ENCODE data around the gene MRPL2. TPM values are rescaled to one million over a fixed set of nuclear protein-coding genes. Genes with fewer than 3 reads are reported as not detected.

Gene MRPL2
- polyA plus RNA-seq, 1 donor (not counting 4 experiments of a cell fraction or from before 2014, with no cell fraction given) = 27.4 TPM

DNA sequence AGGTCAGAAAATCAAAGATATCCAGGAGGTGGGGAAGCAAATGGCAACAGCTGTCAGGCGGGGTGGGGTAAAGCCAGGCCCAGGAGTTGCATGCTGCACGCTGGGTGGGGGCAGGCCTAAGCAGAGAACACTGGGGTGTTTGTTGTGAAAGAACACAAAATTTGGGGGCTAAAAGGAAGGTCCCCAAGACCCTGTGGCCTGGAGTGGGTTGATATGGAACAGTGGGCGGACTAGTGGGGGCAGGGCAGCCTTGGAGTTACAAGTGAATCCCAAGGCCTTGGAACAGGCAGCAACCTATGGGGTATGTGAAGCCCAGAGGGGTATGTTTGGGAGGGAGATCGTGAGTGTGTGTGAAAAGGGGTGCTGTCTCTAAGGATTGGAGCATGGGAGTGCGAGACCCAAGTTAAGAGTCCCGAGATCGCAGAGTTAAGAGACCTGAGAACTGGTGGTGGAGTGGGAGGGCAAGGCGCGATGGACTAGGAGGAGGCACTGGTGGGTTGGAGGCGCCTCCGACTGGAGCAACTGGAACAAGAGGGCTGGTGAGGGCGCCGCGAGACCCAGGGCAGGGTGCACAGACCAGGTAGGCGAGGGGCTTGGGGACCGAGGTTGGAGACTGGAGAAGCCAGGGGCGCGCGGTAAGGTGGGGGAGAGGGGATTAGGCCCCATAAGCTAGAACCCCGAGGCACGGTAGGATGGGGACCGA, 6.2 kb downstream of the MRPL2 start:
- Histone ChIP-seq H3K79me2 (ENCODE audit: control insufficient read depth, insufficient read depth, low read length) (peaks cover 14% of the 10 kb centered on the region), H3K4me1 (ENCODE audit: control insufficient read depth, extremely low read depth, insufficient read depth, low read length) (peaks cover 17% of the 10 kb centered on the region), H3K27me3 (ENCODE audit: control insufficient read depth, extremely low read depth, insufficient read depth, low read length) (no peaks in the 10 kb centered on the region), H3K4me2 (ENCODE audit: control insufficient read depth, extremely low read depth, insufficient read depth, low read depth, low read length) (peak overlapping the region; percentile 95), H3K9me3 (ENCODE audit: control insufficient read depth, low read depth, low read length) (no peaks in the 10 kb centered on the region), H3K4me3 (ENCODE audit: control insufficient read depth in 2 of 3, extremely low read depth in 1 of 3, insufficient read depth in 2 of 3, low read depth in 1 of 3, low read length in 3 of 3) (peak overlapping the region; percentile 90 to 94 (median 90)), H3K9me1 (ENCODE audit: control insufficient read depth, extremely low read depth, insufficient read depth, low read length) (no peaks in the 10 kb centered on the region), H3K27ac (ENCODE audit: control insufficient read depth, insufficient read depth, low read length) (peak overlapping the region; percentile 86), H3K9ac (ENCODE audit: control insufficient read depth, extremely low read depth, insufficient read depth, low read length) (peak overlapping the region; percentile 94), H2AFZ (ENCODE audit: control insufficient read depth, low read length) (peak overlapping the region; percentile 1), H3K36me3 (ENCODE audit: control insufficient read depth in 2 of 2, extremely low read depth in 1 of 2, insufficient read depth in 2 of 2, low read length in 2 of 2) (peaks cover 17 to 32% of the 10 kb centered on the region in 2 experiments), H4K20me1 (ENCODE audit: control insufficient read depth, extremely low read depth, insufficient read depth, low read length) (no peaks in the 10 kb centered on the region)
- DNase-seq (ENCODE audit: low read depth, low spot score) = no peak
- TF ChIP-seq EZH2 (IDR thresholded peaks at IDR 0.05; ENCODE audit: low read length) = no peak
- TF ChIP-seq, protein P1, sequence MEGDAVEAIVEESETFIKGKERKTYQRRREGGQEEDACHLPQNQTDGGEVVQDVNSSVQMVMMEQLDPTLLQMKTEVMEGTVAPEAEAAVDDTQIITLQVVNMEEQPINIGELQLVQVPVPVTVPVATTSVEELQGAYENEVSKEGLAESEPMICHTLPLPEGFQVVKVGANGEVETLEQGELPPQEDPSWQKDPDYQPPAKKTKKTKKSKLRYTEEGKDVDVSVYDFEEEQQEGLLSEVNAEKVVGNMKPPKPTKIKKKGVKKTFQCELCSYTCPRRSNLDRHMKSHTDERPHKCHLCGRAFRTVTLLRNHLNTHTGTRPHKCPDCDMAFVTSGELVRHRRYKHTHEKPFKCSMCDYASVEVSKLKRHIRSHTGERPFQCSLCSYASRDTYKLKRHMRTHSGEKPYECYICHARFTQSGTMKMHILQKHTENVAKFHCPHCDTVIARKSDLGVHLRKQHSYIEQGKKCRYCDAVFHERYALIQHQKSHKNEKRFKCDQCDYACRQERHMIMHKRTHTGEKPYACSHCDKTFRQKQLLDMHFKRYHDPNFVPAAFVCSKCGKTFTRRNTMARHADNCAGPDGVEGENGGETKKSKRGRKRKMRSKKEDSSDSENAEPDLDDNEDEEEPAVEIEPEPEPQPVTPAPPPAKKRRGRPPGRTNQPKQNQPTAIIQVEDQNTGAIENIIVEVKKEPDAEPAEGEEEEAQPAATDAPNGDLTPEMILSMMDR (optimal IDR thresholded peaks at IDR 0.05 in 1 of 3, IDR thresholded peaks at IDR 0.05 in 1 of 3, conservative IDR thresholded peaks at IDR 0.05 in 1 of 3; ENCODE audit: extremely low read depth in 1 of 3, insufficient read depth in 2 of 3, low read length in 3 of 3) = no peak
- FAIRE-seq = no peak
- dilution Hi-C loops (cut with MboI; ENCODE audit: extremely low pct_ligation_motif_present, low sequenced_read_pairs) = no loop called here

DNA sequence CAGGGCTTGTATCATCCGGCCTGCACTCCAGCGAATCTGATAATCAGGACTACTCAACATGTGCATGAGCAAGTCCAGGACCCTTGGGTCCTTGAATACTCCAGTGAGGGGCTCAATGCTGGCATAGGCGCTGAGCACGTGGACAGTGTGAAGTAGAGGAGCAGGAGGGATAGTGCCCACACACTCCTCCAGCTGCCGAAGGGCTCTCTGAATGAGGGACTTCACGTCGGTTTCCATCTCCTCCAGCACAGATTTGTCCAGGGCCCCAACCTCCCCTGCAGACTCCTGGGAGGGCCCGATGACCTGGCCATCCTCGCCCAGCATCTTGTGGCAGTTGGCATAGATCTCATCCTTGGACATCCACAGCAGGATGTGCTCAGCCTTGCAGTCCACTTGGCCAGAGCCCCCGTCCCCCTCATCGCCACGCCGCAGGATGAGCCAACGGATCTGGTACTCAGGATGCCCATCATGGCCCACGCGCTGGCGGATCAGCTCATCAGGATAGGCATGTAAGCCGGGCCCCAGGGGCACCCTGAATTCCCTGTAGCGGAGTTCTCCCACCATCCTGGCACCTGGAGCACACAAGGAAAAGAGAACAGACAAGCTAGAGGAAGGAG, 6.9 kb downstream of the MRPL2 start:
- Histone ChIP-seq H3K9me3 (ENCODE audit: control insufficient read depth, low read depth, low read length) (no peaks in the 10 kb centered on the region), H3K79me2 (ENCODE audit: control insufficient read depth, insufficient read depth, low read length) (peaks cover 10% of the 10 kb centered on the region), H3K27ac (ENCODE audit: control insufficient read depth, insufficient read depth, low read length) (no peak overlapping the region), H2AFZ (ENCODE audit: control insufficient read depth, low read length) (no peak overlapping the region), H3K36me3 (ENCODE audit: control insufficient read depth in 2 of 2, extremely low read depth in 1 of 2, insufficient read depth in 2 of 2, low read length in 2 of 2) (peaks cover 17 to 31% of the 10 kb centered on the region in 2 experiments), H3K9ac (ENCODE audit: control insufficient read depth, extremely low read depth, insufficient read depth, low read length) (no peak overlapping the region), H3K27me3 (ENCODE audit: control insufficient read depth, extremely low read depth, insufficient read depth, low read length) (no peaks in the 10 kb centered on the region), H3K4me1 (ENCODE audit: control insufficient read depth, extremely low read depth, insufficient read depth, low read length) (peaks cover 15% of the 10 kb centered on the region), H3K4me3 (ENCODE audit: control insufficient read depth in 2 of 3, extremely low read depth in 1 of 3, insufficient read depth in 2 of 3, low read depth in 1 of 3, low read length in 3 of 3) (no peak overlapping the region), H3K4me2 (ENCODE audit: control insufficient read depth, extremely low read depth, insufficient read depth, low read depth, low read length) (peak overlapping the region; percentile 95), H4K20me1 (ENCODE audit: control insufficient read depth, extremely low read depth, insufficient read depth, low read length) (no peaks in the 10 kb centered on the region), H3K9me1 (ENCODE audit: control insufficient read depth, extremely low read depth, insufficient read depth, low read length) (no peaks in the 10 kb centered on the region)
- TF ChIP-seq, protein P1 (optimal IDR thresholded peaks at IDR 0.05 in 1 of 3, IDR thresholded peaks at IDR 0.05 in 1 of 3, conservative IDR thresholded peaks at IDR 0.05 in 1 of 3; ENCODE audit: extremely low read depth in 1 of 3, insufficient read depth in 2 of 3, low read length in 3 of 3) = no peak
- TF ChIP-seq EZH2 (IDR thresholded peaks at IDR 0.05; ENCODE audit: low read length) = no peak
- FAIRE-seq (no peak), DNase-seq (ENCODE audit: low read depth, low spot score) (no peak)
- dilution Hi-C loops (cut with MboI; ENCODE audit: extremely low pct_ligation_motif_present, low sequenced_read_pairs) = no loop called here
